ENCODE measurements around the gene RNPEPL1. TPM values are rescaled to one million over a fixed set of nuclear protein-coding genes. Genes with fewer than 3 reads are reported as not detected.

Gene RNPEPL1
- total RNA-seq, 1 experiment from 2014 or later = 25.8 TPM

DNA sequence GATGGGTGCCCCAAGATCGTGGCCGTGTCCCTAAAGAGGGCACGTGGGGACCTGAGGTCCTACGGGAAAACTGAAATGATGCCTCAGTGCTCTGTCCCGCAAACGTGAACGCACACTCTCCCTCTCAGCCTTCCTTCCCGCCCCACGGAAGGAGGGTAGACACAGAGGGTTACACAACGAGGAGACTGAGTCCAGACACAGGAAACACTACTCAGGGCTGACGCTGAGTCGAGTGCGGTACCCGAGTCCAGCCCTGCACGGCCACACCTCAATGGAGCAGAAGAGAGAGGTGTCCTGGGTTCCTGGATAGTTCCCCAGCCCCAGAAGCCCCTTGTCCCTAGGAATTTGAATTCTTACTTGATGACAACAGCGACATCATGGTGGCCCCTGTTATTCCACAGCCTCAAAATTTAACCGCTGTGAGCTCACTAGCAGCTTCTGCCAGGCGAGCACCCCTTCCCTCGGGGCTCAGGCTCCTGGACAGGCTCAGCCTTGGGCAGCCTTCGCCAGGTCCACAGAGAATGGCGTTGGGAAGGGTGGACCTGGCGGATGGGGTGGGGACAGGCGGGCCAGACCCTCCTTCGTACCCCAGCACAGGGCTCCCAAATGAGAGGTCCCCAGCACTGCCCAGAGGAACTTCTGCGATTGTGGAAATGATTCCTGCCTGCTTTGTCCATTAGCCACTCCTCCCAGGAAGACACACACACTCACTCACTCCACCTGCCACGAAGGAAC is 980 bp upstream of the RNPEPL1 start:
- no peaks in the 10 kb centered on the region for H3K27me3 ChIP-seq (ENCODE audit: low read length)
- peak overlapping the region; percentile 7; the same call in 1 of the 2 replicates for H3K27ac ChIP-seq (ENCODE audit: low read length)
- H3K9ac ChIP-seq (ENCODE audit: low read length) = peak overlapping the region; percentile 59
- H3K9me3 ChIP-seq (ENCODE audit: low read length) = no peaks in the 10 kb centered on the region
- DNase-seq (no peak), ATAC-seq (no peak; the same call in 1 of the 2 replicates)
- H3K36me3 ChIP-seq (ENCODE audit: low read depth, low read length) = no peaks in the 10 kb centered on the region; the same call in 1 of the 2 replicates
- TSS peak; percentile 40 for BruUV-seq (replicated peaks)
- no peaks in the 10 kb centered on the region for H3F3A ChIP-seq (ENCODE audit: low read length, unreplicated experiment)
- intact Hi-C loops (cut with micrococcal nuclease) = no loop called here
- peaks cover 33% of the 10 kb centered on the region for H3K79me2 ChIP-seq (ENCODE audit: low read length)
- POLR2A ChIA-PET (ENCODE audit: unreplicated experiment) = no interaction called here
- peaks cover 49% of the 10 kb centered on the region for H3K4me1 ChIP-seq (ENCODE audit: insufficient read depth, low read length)
- peak overlapping the region; percentile 78 for H3K4me3 ChIP-seq (ENCODE audit: low read length)
- no peaks in the 10 kb centered on the region for H3K9me2 ChIP-seq (replicated peaks; ENCODE audit: low read length)
- TF ChIP-seq EZH2 (IDR thresholded peaks at IDR 0.05; ENCODE audit: low read length, unreplicated experiment) = no peak
- no peak for TF ChIP-seq EZH2phosphoT487 (IDR thresholded peaks at IDR 0.05; ENCODE audit: borderline replicate concordance, low read length)
- TF ChIP-seq, protein P1, sequence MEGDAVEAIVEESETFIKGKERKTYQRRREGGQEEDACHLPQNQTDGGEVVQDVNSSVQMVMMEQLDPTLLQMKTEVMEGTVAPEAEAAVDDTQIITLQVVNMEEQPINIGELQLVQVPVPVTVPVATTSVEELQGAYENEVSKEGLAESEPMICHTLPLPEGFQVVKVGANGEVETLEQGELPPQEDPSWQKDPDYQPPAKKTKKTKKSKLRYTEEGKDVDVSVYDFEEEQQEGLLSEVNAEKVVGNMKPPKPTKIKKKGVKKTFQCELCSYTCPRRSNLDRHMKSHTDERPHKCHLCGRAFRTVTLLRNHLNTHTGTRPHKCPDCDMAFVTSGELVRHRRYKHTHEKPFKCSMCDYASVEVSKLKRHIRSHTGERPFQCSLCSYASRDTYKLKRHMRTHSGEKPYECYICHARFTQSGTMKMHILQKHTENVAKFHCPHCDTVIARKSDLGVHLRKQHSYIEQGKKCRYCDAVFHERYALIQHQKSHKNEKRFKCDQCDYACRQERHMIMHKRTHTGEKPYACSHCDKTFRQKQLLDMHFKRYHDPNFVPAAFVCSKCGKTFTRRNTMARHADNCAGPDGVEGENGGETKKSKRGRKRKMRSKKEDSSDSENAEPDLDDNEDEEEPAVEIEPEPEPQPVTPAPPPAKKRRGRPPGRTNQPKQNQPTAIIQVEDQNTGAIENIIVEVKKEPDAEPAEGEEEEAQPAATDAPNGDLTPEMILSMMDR (conservative IDR thresholded peaks at IDR 0.05; ENCODE audit: low read depth, low read length) = no peak
- H3K4me2 ChIP-seq (ENCODE audit: low read length) = peak overlapping the region; percentile 99
- CTCF ChIA-PET = interaction anchor here (0.6 to 1.9 kb wide), 4 partner anchors 13 to 1560 kb away, joined by 3 to 31 read pairs (median 4); partner anchors contain the start of gene CAPN10
- H4K20me1 ChIP-seq (ENCODE audit: low read length) = no peaks in the 10 kb centered on the region
- peak overlapping the region; percentile 71 for H2AFZ ChIP-seq (ENCODE audit: low read length)

DNA sequence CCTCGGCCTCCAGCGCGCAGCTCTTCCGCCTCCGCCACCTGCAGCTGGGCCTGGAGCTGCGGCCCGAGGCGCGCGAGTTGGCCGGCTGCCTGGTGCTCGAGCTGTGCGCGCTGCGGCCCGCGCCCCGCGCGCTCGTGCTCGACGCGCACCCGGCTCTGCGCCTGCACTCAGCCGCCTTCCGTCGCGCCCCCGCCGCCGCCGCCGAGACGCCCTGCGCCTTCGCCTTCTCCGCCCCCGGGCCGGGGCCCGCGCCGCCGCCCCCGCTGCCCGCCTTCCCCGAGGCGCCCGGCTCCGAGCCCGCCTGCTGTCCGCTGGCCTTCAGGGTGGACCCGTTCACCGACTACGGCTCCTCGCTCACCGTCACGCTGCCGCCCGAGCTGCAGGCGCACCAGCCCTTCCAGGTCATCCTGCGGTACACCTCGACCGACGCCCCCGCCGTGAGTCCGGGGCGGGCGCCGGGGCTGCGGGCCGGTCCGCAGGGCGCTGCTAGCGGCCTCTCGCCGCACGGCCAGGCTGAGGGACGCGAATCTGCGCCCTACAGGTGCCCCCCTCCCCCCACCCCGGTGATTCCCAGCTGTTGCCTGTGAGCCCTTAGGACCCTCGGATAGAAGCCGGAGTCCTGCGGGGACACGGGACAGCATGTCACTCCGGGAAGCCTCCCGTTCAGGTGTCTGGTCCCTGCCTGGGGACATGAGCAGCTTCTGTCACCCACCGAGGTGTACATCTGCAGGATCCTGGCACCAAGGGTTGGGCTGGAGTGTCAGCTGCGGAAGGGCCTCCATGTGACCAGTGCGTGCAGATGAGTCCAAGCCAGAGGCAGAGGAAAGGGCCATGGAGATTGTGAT is 616 bp downstream of the RNPEPL1 start:
- H3K9ac ChIP-seq (ENCODE audit: low read length) = peak overlapping the region; percentile 61
- peak; percentile 5 for ATAC-seq
- H3K4me2 ChIP-seq (ENCODE audit: low read length) = peak overlapping the region; percentile 93
- H3K9me3 ChIP-seq (ENCODE audit: low read length) = no peaks in the 10 kb centered on the region
- no peak overlapping the region for H3K27ac ChIP-seq (ENCODE audit: low read length)
- H3K36me3 ChIP-seq (ENCODE audit: low read depth, low read length) = no peaks in the 10 kb centered on the region
- H4K20me1 ChIP-seq (ENCODE audit: low read length) = no peaks in the 10 kb centered on the region
- H3K4me1 ChIP-seq (ENCODE audit: insufficient read depth, low read length) = peaks cover 42% of the 10 kb centered on the region
- TF ChIP-seq, protein P1 (conservative IDR thresholded peaks at IDR 0.05; ENCODE audit: low read depth, low read length) = no peak
- TF ChIP-seq EZH2phosphoT487 (IDR thresholded peaks at IDR 0.05; ENCODE audit: borderline replicate concordance, low read length) (no peak), EZH2 (IDR thresholded peaks at IDR 0.05; ENCODE audit: low read length, unreplicated experiment) (no peak)
- peaks cover 26% of the 10 kb centered on the region for H3K79me2 ChIP-seq (ENCODE audit: low read length)
- no peaks in the 10 kb centered on the region for H3F3A ChIP-seq (ENCODE audit: low read length, unreplicated experiment)
- H3K9me2 ChIP-seq (replicated peaks; ENCODE audit: low read length) = no peaks in the 10 kb centered on the region
- no TSS peak for BruUV-seq (replicated peaks)
- peak; percentile 66 for DNase-seq
- peak overlapping the region; percentile 61; the same call in 1 of the 2 replicates for H2AFZ ChIP-seq (ENCODE audit: low read length)
- CTCF ChIA-PET = interaction anchor here (0.6 to 0.7 kb wide), 2 partner anchors 11 to 269 kb away, joined by 3 to 8 read pairs; no protein-coding TSS in a partner anchor
- peak overlapping the region; percentile 78 for H3K4me3 ChIP-seq (ENCODE audit: low read length)
- POLR2A ChIA-PET (ENCODE audit: unreplicated experiment) = interaction anchor here (0.7 to 1.0 kb wide), 2 partner anchors 8 to 11 kb away, joined by 3 read pairs; no protein-coding TSS in a partner anchor
- H3K27me3 ChIP-seq (ENCODE audit: low read length) = no peaks in the 10 kb centered on the region
- intact Hi-C loops (cut with micrococcal nuclease) = no loop called here

All from PC-3 (cell line).